ENCODE results near the gene CAMSAP1.

CAMSAP1 gene

DNA sequence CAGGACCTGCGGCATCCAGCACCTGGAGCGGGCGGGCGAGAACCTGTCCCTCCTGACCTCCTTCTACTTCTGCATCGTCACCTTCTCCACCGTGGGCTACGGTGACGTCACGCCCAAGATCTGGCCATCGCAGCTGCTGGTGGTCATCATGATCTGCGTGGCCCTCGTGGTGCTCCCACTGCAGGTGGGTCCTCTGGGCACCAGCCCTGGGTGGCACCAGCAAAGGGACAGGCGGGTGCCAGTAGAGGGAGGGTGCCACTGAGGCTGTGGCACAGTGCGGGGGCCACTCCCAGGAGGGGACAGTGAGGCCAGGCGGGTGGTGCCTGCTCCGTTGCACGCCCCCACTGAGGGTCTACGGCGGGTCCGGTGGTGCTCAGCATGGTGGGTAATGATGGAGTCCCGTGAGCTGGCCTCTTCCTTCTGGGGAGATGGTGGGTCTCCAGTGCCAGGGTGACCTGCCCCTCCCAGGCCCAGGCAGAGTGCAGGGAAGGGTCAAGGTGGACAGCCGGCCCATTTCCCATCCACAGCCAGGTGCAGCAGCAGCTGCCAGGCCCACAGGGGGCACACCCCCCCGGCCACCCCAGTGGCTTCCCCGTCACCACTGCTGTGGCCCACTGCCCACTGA is 147.6 kb downstream of the CAMSAP1 start:
- no peak for DNase-seq (ENCODE audit: low read depth in 2 of 2)

DNA sequence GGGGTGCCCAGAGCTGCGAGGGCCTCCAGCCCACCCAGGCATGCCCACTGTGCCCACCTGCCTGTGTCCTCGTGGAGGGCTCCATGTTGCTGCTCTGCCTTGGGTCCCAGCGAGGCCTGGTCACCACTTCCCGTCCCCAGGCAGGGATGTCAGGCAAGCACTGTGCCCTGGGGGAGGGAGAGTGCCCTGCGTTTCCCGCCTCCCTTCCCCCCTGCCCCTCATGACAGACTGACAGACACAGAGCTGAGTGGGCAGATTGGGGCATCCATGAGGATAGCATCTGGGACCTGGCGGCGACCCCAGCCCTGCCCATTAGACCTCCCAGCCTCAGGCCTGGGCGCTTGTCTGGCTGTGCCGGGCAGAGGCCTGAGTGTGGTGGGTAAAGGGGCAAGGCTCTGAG is 148.5 kb downstream of the CAMSAP1 start:
- no peak for DNase-seq (ENCODE audit: low read depth in 2 of 2)
